Endometrial microvascular endothelial cells (primary cell): Measurements from ENCODE around the gene RCN2. TPM values are rescaled to one million over a fixed set of nuclear protein-coding genes. Genes with fewer than 3 reads are reported as not detected.

Source experiments
- in situ Hi-C: cut with HindIII; loops from 2 replicates; pipeline ENCODE4 v1.10.0; 2017; ENCODE audit warnings: low sequenced_read_pairs, low pct_unique_long_range_greater_than_20kb; ENCODE audit errors: inconsistent ontology term
- total RNA-seq: library from RNA; depleted of rRNA; stranded (reverse); fragments of >200 nt; gene quantifications from one replicate; pipeline ENCODE4 v1.2.3, GENCODE V29; 2015; ENCODE audit errors: inconsistent ontology term

Gene RCN2
- total RNA-seq, 1 donor from 2014 or later: 85.5 TPM

GRCh38 chr15:76929011-76929760, 2.4 kb upstream of the RCN2 start:
- in situ Hi-C loops: no loop called here

DNA sequence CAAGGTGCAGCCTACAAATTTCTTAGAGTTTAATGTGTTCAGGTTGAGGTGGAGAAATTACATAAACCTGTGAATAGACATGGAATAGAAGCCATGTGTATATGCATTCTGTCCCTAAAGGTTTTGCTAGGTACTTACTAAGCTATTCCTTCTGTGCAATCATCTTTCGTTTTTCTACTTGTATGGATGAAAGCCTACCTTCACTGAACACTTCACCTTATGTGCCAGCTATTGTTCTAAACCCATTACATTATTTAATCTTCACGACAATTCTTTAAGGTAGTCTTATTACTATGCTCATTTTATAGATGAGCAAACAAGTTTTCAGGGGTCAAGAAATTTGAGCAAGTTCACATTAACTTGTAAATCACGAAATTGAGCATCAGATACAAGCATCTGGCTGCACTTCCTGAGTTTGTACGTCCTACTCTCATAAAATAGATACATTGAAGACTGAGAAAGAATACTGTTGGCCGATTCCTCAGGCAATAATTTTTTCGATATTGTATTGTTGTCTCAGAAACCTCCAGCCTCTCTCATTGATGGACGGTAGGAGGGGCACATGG, 635 bp upstream of the RCN2 start:
- in situ Hi-C loops: no loop called here

GRCh38 chr15:76932135-76932966, 802 bp downstream of the RCN2 start:
- in situ Hi-C loops: no loop called here

GRCh38 chr15:76935620-76936019, 4.1 kb downstream of the RCN2 start:
- in situ Hi-C loops: no loop called here

GRCh38 chr15:76936671-76937070, 5.1 kb downstream of the RCN2 start:
- in situ Hi-C loops: no loop called here

- in situ Hi-C loops: no loop called here
Measured at GRCh38 chr15:76938752-76939151, 7.2 kb downstream of the RCN2 start.

DNA sequence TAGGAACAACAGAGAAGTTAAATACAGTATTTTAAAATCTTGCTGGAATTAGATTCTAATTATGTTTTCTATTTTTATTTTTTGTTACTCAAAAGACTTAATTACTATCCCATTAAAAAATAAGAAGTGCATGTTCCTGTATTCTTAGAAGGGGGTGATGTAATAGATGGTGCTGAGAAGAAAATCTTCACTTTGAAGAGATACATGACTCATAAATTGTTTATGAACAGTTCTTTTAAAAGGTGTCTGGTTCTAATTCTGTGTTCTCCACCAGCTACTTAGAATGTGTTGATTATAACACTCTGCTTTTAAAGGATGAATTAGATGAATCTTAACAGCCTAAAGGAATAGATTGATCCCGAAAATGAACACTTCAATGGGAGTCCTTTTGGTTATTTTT, 8.2 kb downstream of the RCN2 start:
- in situ Hi-C loops: no loop called here

DNA sequence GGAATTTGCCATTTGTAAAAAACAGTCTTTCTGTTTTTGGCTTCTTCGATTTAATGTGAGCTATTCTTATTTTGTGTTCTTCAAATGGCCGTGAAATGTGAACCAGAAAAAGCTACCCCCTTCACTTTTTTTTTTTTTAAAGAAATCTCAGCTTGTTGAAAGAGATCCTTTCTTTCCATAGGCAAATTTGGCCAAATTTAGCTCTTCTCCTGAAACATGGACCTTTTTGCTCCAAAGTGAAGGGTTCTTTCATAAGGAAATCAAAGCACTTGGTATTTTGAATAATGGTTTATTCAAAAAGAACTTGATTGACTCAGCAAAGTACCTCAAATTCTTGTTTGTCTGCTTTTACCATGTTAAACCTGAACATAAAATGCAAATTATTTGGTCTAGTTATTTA, 10.1 kb downstream of the RCN2 start:
- in situ Hi-C loops: no loop called here

DNA sequence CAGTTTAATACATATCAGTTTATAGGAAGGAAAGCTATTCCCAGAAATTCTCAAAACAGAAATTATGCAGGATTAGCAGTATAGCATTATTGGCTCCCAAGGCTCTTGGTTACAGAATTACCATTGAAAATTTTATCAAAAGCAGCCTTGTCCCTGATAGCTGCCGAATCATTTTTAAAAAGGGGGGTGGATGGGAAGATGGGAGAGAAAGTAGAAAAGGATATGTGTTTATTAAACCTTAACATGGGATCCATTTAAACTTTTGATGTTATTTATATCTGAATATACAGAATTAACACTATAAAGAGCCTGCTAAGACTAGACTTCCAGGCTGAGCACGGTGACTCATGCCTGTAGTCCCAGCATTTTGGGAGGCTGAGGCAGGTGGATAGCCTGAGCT, 10.8 kb downstream of the RCN2 start:
- in situ Hi-C loops: no loop called here

DNA sequence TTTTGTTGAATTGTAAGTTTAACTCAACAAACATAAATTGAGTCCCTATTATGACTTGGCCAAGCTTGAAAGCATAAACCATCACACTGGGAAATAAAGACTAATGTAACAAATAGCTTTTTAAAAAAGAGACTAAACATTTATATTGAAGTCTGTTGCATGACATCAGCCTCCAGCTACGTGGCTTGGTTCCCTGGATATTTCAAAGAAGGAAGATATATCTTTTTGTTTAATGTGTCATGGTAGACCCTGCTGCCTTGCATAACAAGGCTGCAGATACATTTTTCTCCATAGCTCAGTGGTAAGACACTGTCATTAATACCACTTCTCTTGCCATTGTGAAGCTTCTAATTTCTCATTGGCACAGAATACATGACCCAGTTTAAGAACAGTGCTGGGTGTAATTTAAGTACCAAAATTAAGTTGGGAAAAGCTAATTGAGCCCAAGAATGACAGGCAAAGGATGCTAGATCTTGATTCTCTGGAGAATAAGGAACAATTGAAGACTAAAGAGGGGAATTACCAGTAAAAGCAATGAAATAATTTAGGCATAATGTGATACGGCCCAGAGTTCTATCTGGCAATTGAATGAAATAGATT, 14.0 kb downstream of the RCN2 start:
- in situ Hi-C loops: no loop called here

DNA sequence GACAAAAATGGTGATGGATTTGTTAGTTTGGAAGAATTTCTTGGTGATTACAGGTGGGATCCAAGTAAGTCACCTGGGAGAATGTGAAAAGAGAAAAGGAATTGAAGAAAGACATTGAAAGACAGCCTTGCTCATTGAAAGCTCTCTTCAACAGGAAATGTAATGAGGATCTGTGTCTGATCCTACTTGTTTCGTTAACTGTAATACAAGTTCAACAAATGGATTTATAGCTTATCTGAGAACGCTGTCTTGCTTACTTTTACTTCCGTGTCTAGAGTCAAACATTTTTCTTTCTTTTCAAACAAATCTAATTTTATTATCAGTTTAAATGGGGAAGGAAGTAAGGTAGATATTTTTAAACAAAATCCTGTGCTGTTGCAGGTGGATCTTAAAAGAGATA, 15.9 kb downstream of the RCN2 start:
- in situ Hi-C loops: no loop called here

DNA sequence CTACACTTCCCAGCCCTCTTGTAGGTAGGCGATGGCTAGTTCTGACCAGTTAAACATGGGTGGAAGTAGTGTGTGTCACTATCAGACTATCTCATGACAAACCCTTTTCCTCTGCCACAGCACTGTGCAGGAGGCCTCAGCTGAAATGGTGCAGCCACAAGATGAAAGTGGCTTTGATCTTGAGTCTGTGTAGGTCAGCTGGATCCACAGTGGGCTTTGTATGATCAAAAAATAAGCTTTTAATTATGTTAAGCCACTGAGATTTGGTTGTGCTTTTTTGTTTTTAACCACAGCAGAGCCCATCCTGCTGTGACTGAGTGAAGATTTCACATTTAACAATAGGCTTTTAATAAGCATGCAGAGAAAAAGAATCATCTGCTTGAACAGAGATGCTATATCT, 19.7 kb downstream of the RCN2 start:
- in situ Hi-C loops: no loop called here

- in situ Hi-C loops: no loop called here
Measured at GRCh38 chr15:76953913-76954312, 22.4 kb downstream of the RCN2 start.

DNA sequence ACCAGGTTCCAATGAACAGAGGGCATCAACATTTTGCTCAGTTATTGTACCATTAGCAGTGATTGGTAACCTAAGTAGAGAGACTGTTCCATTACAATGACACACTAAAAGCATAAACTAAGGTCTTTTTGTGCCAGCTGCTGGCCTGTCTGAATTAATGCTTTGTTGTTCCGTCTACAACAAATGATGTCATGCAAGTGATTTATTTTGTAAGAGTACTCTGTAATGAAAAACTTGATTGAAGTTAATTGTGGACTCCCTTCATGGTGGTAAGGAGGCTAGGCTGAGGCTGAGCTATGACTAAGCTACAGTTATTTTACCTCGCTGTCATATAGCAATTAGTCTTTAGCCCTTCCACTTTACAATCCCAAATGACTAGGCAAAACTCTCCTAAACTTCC, 23.2 kb downstream of the RCN2 start:
- in situ Hi-C loops: no loop called here

GRCh38 chr15:76961268-76962011, 29.9 kb downstream of the RCN2 start:
- in situ Hi-C loops: no loop called here

DNA sequence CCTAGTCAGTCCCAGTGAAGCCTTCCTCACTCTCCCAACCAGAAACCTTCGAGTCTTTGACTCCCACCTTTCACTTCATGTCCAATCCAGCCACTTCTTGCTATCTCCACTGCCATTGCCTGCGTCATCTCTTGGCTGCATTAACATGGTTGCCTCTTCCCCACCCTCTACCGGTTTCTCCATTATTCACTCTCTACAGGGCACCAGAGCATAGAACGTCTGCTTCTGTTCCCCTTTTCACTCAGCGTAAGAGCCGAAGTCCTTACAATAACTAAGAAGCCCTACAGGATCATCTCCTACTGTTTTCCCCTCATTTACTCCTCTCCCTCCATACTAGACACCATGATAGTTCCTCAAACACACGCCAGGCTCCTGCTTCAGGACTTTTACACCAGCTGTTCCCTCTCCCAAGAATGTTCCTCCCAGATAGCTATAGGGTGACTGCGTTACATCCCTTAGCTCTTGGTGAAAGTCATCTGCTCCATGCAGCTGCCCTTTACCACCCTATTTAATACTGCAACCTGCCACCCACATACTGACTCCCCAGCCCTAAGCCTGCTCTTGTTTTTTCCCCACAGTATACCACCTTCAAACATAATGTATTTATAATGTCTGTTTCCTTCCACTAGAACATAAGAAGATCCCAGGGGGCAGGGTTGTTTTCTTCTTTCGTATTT, 30.9 kb downstream of the RCN2 start:
- in situ Hi-C loops: no loop called here

GRCh38 chr15:76963596-76963995, 32.0 kb downstream of the RCN2 start:
- in situ Hi-C loops: no loop called here

DNA sequence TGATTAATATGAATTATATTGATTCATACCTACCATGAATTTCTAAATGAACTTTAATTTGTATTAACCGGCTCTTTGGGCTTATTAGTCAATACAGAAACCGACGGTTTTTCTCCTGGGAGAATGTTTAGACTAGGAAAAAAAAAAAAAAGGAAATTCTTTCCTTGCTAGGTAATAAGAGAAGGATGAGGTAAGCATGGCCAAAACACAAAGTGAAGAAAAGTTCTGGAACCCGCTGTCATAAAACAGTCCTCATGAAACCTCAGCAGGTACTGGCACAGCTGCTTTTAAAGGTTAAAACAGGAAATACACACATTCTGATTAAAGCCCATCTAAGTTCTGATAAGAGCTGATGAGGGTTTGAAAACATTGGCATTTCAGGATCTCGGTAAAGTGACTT, 32.6 kb downstream of the RCN2 start:
- in situ Hi-C loops: no loop called here
